GM18519 (cell line): ENCODE results near the gene MINDY3.

Experiments
- ATAC-seq: cut with Tn5 transposase; IDR thresholded peaks from one replicate; pipeline ENCODE4 v1.9.1; 2021; ENCODE audit warnings: mild to moderate bottlenecking, moderate library complexity; ENCODE audit not compliant: unreplicated experiment, low FRiP score

Gene MINDY3

DNA sequence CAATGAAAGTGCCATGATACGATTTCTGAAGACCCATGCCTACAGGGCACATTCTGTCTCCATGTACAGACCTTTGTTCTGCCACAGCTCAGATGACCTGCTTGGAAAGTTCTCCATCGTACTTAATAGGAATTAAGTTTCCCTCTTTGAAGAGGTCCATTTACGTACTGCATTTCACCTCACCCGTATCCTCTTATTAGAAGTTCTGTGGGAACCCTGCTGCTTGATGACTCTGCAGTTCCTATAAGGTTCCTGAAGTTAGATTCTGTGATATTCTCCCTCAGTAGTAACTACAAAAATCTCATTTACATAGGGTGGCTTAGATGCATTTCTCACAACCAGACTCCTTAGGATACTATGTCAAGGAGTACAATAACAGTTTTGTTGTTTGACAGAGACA lies 50.9 kb downstream of the MINDY3 start:
- no peak for ATAC-seq

DNA sequence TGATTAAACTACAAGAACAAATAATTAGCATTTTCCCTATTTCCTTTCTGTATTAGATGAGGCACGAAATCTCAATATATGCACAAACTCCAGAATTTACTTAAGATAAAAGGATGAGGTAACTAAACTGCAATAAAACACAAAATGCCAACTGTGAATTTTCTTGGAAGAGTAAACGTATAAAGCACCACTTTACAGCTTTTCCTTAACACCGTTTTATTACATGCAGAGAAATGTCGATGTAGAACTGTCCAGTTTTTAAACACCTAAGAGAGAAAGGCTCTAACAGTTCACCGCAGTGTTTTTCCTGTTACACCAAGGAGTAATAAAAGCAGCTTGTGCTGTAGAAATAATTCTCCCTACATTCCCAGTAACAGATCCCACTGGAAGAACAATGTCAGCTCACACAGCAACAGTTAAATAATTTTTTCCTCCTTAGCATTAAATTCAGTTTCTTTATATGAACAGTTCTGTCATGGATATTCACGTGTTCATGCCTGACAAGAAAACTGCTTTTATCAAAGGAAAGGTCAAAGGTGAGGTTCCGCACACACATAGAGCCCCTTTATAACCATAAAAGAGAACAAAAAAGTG lies 52.0 kb downstream of the MINDY3 start:
- ATAC-seq, result no peak

DNA sequence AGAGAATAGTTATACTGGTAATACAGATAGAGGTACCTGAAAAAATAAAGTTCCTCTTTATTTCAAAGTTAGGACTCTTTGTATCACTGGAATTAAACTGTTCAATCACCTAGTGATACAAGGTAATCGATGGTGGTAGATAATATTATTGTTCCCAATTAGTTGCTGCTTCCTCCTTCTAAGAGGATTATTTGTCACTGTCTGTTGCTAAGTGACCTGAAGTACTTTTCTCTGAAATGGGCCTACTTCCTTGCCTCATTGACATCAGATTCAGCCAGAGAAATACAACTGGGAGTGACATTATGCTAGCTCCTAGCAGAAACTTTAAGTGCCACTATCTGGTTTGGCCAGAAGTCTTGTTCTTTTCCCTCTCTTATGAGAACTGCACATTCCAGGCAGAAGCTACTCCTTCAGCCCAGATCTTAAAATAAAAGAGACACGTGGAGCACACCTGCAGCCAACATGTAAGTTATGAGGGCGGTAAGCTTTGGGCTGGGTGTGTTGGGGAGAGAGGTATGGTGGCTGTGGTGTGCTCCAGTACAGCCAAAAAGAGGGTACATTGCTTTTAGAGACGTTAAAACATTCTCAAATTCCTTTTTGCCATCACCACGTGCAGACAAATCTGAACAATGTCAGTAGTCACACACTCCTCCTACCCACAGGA lies 54.8 kb downstream of the MINDY3 start:
- ATAC-seq, result no peak

DNA sequence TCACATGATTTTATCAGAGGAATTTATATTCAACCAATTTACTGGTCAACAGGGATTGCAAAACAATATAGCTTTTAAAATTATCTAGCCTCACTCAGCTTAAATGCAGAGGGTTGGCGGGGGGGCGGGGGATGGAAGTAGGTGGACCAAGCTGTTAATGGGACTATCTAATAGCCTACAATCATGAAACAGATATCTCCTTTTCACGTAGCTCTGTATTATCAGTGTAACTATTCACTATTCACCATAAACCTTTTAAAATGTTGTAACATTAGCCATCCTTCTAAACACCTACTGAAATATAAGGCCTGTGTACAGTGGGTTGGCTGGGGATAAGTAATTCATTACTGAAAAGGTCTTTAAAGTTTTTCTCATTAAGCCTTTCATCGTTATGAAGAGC lies 56.2 kb downstream of the MINDY3 start:
- no peak for ATAC-seq

DNA sequence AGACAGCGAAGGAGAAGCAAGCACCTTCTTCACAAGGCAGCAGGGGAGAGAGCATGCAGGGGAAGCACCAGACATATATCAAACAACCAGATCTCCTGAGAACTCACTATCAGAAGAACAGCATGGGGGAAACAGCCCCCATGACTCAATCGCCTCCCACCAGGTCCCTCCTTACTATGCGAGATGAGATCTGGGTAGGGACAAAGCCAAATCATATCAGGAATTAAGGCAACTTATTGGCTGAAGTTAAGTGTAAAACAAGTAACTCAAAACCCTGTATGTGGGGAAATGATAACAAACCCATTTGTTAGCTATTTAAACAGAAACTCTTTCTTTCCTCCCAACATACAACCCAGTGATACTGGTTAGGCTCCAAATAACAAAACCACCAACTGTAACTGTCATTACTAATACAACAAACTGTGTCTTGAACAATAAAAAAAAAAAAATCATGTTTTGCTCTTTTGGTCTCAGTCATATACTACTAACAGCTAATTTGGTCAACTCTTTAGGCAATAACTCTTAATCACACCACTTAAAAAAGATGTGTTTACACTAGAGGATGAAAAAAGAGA lies 57.8 kb downstream of the MINDY3 start:
- ATAC-seq, result no peak

DNA sequence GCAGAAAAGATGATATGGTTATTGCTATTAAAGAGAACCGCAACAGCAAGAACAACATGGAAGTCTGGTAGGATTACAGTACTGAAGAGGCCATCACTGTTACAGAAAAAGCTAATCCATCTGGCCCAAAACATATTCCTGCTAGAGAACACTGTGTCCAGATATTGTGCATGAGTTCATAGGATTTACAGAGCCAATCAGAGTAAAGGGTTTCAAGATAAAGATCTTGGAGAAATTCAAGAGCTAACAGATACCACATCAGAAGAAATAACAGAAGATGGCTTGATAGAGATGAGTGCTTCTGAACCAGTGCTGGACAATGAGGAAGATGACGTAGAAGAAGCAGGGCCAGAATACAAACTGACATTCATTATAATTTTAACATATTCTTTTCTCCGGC lies 58.7 kb downstream of the MINDY3 start:
- ATAC-seq, result no peak

DNA sequence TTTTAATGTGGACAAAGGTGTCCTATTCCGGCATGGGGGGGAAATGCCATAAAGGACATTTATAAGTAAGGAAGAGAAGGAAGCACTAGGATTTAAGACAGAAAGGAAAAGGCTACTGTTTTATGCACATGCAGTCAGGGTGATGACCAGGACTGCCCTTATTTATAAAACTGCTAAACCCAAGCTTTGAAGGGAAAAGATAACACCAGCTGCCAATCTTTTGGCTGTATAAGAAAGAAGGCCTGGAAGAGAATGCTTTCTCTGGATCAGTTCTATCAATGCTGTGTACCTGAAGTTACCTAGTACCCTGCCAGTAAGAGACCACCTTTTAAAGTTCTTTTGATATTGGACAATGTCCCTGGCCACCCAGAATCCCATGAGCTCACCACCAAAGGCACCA lies 59.2 kb downstream of the MINDY3 start:
- ATAC-seq, result no peak

DNA sequence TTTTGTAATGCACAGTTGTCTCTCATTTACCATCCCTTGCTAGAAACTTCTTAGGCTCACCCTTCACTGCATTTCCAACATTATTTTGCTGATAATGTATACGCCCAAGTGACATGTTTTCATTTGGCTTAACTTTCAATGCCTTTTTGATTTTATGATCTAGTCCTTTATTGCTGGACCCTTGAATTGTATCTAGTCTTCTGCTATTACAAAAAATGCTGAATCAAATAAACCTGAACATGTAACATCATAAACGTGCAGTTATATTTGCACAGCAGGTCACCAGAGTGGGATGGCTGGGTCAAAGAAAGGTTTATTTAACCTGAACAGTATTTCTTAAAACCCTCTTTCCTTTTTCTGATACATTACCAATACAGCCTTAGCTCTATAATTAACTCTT lies 63.0 kb downstream of the MINDY3 start:
- no peak for ATAC-seq

DNA sequence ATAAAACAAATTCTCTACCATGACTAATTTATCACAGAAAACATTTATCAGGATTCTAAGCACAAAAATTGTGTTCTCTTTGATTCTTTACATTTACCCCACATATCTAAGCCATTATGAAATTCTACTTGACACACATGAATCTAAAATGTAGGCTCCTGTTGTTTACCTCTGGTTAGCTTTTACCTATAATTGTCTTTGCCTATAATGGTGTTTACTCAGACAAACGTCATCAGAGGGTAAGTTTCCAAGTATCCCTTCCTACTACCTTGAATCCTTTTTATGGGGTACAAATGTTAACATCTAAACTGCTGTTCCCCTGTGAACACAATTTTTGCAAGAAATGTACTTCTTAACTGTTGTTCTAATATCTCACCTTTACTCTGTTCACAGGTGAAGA lies 63.5 kb downstream of the MINDY3 start:
- no peak for ATAC-seq

DNA sequence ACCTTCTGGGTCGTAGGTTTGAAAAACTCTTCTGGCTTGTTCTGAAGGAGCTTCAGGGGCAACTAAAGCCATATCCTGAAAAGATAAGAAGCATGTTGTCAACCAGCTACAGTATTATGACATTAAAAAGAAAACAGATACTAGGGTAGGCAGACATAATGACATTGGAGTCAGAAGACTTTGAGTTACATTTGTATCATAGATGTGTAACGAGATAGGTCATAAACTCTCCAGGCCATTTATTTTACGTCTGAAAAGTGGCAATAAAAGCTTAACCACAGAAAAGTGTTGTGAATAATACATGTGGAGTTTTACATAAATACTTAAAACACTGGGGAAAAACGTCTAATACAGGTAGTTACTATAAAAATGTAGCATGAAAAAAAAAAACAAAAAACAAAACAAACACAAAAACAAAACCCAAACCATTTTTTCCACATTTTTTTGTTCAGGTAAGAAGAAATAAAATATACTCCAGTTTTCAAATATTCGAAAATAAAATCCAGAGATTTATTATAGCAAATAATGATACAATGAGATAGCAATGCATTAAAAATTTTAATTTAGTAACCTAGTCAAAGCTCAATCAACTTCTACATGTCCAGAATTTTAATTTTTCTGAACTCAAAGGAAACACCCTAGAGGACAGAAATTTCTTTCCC lies 64.1 kb downstream of the MINDY3 start:
- no peak for ATAC-seq

DNA sequence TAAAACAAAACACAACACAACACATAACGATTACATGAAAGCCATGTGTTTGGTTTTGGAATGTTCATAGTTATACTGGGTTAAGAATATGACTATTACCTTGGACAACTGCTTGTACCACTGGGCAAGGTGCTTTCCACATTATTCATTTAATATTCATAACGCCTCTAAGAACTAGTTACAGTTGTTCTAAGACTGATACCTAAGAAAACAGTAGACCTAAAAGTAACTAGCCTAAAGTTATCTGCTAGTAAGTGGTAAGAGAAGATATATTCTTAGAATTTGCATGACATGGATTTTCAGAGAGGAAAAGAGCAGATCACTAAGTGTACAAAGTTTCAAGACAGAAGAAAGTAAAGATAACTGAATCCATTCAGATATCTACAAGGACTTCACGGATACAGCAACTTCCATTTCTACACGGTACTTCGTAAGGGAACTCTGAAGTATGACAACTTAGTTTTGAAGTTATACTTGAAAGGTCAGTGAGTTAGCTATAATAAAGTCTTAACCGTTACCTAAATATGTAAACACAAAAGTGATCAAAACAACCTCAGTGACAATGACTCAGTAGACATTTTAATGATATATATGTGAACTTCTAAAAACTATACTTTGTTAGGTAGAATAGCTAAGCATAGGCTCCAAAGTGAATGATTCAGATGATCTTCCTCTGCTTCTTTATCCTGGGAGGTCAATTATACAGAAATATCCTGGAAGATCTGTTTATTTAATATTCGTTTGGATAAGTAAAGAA lies 65.1 kb downstream of the MINDY3 start:
- ATAC-seq, result no peak

DNA sequence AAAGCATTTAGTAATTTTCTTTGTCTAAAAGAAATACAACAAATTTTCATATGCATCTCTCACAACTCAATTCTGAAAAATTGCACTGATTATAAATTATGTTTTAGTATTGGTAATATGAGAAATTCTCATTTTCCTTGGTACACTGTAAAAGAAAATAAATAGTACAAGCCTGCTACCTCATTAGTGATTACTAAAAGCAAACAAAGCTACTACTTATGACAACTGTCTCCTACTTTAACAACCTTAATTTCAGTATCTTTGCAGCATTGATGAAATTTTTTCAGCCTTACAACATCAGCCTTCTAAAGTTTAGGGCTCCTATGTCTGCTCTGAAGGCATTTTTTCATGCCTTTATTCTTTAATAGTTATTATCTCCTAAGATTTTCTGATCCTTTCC lies 65.7 kb downstream of the MINDY3 start:
- no peak for ATAC-seq

DNA sequence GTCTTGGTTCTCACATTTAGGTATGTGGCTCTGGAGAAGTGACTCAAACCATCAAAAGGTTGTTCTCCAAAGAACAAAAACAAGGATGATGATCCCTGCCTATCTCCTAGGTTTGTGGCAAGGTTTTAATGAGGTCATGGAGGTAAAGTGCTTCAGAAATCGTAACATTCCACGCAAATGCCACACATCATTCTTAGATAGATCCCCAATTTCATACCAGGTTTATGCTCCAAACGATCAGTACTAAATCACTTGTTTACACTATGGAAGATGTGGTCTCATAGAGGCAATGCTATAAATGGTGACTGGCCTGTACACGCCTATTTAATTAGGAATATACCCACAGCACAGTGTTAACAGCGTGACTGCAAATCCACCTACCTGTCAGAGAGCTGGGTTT lies 66.6 kb downstream of the MINDY3 start:
- ATAC-seq, result no peak

DNA sequence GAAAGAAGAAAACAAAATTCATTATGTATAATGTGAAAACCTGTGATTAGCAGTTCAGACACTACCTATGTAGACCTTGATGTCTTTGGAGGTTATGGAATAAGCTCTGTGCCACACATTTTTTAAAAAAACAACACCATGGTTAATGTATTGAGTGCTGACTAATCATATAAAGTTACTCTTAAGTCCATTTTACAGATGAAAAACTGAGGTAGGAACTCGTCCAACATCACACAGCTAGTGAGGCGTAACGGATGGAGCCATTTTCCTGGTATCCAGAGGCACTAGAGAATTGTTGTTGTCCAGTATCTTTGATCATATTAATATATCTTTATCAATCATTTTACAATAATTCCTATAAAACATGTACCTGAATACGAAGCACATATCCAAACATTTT lies 67.5 kb downstream of the MINDY3 start:
- no peak for ATAC-seq

DNA sequence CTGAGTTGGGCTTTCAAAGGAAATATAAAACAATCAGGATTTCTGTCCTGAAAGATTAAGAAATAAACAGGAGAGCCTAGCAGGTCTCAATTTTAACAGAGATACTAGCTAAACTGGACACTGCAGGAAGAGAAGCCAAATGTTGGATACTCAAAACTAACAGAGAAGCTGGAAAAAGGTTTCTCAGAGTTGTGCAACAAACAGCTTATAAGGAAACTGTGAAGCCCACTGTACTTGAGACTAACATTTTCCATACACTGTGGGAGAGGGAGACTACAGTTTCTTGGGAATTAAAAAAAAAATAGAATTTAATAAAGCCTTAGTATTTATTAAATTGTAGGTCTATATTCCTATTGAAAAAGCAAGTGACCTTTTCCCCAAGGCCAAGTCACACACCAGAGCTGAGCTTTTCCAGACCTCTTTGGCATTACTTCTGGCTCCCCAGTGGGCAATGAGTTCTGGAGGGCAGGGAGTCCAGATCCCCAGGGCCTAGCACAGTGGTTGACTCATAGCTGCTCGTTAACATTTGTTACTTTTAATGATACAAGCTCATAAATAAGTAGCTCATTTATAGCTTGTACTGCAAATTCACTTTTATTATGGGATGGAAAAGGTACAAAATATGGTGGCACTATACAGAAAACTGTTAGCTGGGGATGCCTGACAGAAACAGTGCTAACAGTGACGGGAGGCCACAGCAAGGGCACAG lies 68.3 kb downstream of the MINDY3 start:
- no peak for ATAC-seq

DNA sequence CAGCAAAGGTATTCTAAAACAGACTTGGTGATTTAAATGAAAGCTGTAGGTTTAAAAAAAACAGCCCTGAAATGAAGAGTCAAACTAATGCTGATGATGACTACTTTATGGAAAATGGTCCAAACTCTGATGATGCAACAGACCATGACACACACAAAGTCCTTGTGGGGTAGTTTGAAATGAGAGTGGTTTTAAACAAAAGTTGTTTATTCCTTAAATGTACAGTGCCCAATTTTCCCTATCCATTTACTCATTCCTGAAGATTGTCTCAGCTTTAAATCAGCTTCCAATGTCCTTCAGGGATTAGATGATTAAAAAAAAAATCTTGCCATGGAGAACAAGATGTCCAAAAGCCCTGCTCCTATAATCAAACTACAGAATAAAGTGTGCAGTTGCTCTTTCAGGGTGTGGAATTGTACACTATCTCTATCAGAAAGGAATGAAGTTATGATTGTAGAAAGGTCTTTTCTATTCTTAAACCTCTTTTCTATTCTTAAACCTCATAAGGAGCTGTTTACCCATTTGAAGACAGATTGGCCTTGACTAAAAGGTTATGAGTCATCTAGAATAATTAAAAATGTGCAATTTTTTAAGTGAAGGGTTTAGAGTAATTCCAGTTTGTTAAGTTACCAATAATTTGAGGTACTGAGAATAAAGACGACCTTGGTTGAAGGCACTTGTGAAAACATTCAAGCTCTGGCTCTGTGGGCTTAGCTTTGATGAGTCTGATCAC lies 70.3 kb downstream of the MINDY3 start:
- no peak for ATAC-seq

DNA sequence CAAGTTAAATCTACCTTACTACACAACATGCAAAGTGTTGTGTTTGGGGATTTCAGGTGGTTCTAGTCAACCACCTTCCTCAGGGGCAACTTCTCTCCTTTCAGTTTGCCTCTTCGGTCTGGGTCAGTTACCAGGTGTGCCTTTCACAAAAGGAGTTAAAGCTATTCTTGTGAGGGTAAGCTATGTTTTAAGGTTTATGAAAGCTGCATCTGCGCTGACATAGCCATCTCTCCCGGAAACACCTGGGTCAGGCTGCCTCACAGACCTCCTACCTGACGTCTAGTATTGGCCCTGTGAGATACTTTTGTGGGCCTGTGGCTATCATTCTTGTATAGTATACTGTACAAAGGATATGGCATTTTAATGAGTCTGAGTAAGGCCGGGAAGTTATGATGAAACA lies 72.9 kb downstream of the MINDY3 start:
- no peak for ATAC-seq

DNA sequence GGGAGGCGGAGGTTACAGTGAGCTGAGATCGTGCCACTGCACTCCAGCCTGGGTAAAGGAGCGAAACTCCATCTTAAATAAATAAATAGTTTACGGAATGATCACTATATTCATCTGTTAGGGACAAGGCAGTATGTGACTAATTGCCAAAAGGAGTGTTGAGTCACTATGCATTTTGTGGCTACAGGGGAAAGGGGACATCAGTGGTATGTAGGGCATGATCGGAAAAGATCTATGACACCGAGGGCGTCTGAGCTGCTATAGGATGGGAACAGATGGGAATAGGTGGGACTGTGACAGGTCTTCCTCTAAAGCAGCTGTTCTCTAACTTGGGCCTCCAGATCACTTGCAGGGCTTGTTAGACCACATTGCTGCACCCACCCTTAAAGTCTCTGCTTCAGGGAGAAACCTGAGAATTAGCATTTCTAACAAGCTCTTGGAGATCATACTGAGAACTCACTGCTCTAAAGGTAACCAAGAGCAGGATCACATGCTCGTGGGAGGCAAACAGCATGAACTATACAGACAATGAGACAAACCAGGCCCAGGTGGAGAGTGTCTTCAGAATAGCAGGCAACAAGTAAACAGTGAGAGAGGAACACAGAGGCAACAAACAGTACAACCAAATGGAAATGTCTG lies 75.5 kb downstream of the MINDY3 start:
- no peak for ATAC-seq

DNA sequence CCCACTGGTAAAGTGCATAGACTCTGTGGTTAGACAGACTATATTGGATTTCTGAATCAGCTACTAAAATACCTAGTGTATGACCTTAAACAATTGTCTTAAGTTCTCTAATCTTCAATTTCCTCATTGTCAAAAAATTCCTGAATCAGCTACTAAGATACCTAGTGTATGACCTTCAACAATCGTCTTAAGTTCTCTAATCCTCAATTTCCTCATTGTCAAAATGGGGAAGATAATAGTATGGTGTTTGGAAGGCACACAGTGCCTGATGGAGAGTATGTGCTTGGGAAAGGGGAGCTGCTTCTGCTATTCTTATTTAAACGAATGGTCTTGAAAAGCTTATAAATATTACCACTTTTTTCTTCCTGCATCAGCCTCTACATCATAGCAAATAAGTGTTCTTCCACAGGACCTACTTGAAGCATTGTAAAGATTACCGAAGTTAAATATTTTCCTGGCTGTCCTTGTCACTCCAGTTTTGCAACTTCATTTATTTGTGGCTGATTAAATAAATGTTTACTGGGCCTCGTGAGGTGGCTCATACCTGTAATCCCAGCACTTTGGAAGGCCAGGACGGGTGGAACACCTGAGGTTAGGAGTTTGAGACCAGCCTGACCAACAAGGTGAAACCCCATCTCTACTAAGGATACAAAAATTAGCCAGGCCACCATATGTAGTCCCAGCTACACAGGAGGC lies 76.2 kb downstream of the MINDY3 start:
- ATAC-seq, result no peak
